ENCODE data around the gene CHST6.

DNA sequence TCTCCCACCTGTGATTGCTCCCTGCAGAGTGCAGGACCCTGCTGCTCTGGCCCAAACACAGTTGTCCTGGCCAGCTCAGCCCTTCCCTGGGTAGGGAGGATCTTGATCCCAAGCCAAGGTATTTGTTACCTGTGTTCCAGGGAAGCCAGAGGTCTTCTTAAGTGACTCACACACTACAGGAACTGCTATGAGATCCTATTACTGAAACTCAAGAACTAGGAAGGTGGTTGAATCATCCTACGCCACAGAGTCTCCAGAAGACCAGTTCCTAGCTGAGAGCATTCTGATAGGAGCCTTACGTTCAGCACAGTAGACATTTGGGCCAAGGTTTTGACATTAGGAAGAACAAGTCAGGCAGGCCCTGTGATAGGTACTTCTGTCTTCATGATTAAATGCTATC, 12.0 kb downstream of the CHST6 start:
- TF ChIP-seq, protein P1, sequence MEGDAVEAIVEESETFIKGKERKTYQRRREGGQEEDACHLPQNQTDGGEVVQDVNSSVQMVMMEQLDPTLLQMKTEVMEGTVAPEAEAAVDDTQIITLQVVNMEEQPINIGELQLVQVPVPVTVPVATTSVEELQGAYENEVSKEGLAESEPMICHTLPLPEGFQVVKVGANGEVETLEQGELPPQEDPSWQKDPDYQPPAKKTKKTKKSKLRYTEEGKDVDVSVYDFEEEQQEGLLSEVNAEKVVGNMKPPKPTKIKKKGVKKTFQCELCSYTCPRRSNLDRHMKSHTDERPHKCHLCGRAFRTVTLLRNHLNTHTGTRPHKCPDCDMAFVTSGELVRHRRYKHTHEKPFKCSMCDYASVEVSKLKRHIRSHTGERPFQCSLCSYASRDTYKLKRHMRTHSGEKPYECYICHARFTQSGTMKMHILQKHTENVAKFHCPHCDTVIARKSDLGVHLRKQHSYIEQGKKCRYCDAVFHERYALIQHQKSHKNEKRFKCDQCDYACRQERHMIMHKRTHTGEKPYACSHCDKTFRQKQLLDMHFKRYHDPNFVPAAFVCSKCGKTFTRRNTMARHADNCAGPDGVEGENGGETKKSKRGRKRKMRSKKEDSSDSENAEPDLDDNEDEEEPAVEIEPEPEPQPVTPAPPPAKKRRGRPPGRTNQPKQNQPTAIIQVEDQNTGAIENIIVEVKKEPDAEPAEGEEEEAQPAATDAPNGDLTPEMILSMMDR (IDR thresholded peaks at IDR 0.05; ENCODE audit: low read depth, low read length), result no peak
- no peak for TF ChIP-seq EZH2phosphoT487 (IDR thresholded peaks at IDR 0.05; ENCODE audit: low read depth)

All from OCI-LY3 (cell line).